GM23338 (cell line): ENCODE results near the gene HOXD4. TPM values are rescaled to one million over a fixed set of nuclear protein-coding genes. Genes with fewer than 3 reads are reported as not detected.

Experiments
- ATAC-seq: fragments of 200-7000 bp; cut with Tn5 transposase; 3 replicates; pipeline ENCODE4 v1.9.1; 2020
- DNase-seq: peaks from one replicate; pipeline ENCODE4 v3.0.0-alpha.2; 2015; ENCODE audit warnings: low spot score
- H2AFZ ChIP-seq: fragments of 200-600 bp; sonication (generic); 2 replicates; pipeline ENCODE4 v1.8.0; 2016; ENCODE audit warnings: antibody characterized with exemption, mild to moderate bottlenecking, moderate library complexity
- H3F3A ChIP-seq: fragments of 200-600 bp; sonication (generic); replicated peaks from 2 replicates; pipeline ENCODE4 v1.8.0; 2017; ENCODE audit warnings: antibody characterized with exemption, mixed run types, low read depth
- H3K27ac ChIP-seq: fragments of 200-600 bp; sonication (generic); 2 replicates; pipeline ENCODE4 v1.6.1; 2016; ENCODE audit warnings: low read depth
- H3K27me3 ChIP-seq: fragments of 200-600 bp; sonication (generic); 2 replicates; pipeline ENCODE4 v1.8.0; 2016; ENCODE audit warnings: mild to moderate bottlenecking, mixed run types, moderate library complexity; ENCODE audit not compliant: insufficient read depth
- H3K36me3 ChIP-seq: fragments of 200-600 bp; sonication (generic); 2 replicates; pipeline ENCODE4 v1.8.0; 2016; ENCODE audit warnings: mild to moderate bottlenecking; ENCODE audit not compliant: insufficient read depth
- H3K4me1 ChIP-seq: fragments of 200-600 bp; sonication (generic); 2 replicates; pipeline ENCODE4 v1.8.0; 2016; ENCODE audit warnings: mild to moderate bottlenecking, moderate library complexity; ENCODE audit not compliant: insufficient read depth
- H3K4me2 ChIP-seq: fragments of 200-600 bp; sonication (generic); 2 replicates; pipeline ENCODE4 v1.7.1; 2017; ENCODE audit warnings: mixed run types
- H3K4me3 ChIP-seq: fragments of 200-600 bp; sonication (generic); 2 replicates; pipeline ENCODE4 v1.6.1; 2016; ENCODE audit warnings: mixed run types
- H3K79me2 ChIP-seq: fragments of 200-600 bp; sonication (generic); replicated peaks from 2 replicates; pipeline ENCODE4 v1.8.0; 2017; ENCODE audit warnings: mild to moderate bottlenecking; ENCODE audit not compliant: insufficient read depth
- H3K9me2 ChIP-seq: fragments of 200-600 bp; sonication (generic); 2 replicates; pipeline ENCODE4 v1.8.0; 2017; ENCODE audit not compliant: insufficient read depth
- H4K20me1 ChIP-seq: fragments of 200-600 bp; sonication (generic); replicated peaks from 2 replicates; pipeline ENCODE4 v1.8.0; 2017; ENCODE audit warnings: mild to moderate bottlenecking; ENCODE audit not compliant: insufficient read depth
- H3K27ac Mint-ChIP-seq: 2 replicates; pipeline ENCODE4 v1.8.0; 2020; ENCODE audit warnings: inconsistent platforms, mild to moderate bottlenecking, moderate library complexity, mixed read lengths
- H3K27me3 Mint-ChIP-seq: 3 replicates; pipeline ENCODE4 v1.8.0; 2022; ENCODE audit warnings: low read depth, mild to moderate bottlenecking, moderate library complexity, mixed read lengths, inconsistent platforms; ENCODE audit not compliant: insufficient read depth, poor library complexity
- H3K36me3 Mint-ChIP-seq: 3 replicates; pipeline ENCODE4 v1.8.0; 2021; ENCODE audit warnings: low read depth, mild to moderate bottlenecking, inconsistent platforms, moderate library complexity, mixed read lengths
- H3K4me1 Mint-ChIP-seq: 3 replicates; pipeline ENCODE4 v1.8.0; 2020; ENCODE audit warnings: mild to moderate bottlenecking, inconsistent platforms, mixed read lengths
- H3K4me3 Mint-ChIP-seq: 3 replicates; pipeline ENCODE4 v1.8.0; 2021; ENCODE audit warnings: moderate library complexity, mild to moderate bottlenecking, inconsistent platforms, mixed read lengths
- H3K9me3 Mint-ChIP-seq: 3 replicates; pipeline ENCODE4 v1.8.0; 2020; ENCODE audit warnings: moderate library complexity, mild to moderate bottlenecking, inconsistent platforms, mixed read lengths
- CREB1 ChIP-seq: fragments of 250-450 bp; sonication (Bioruptor Pico); IDR thresholded peaks from 2 replicates; pipeline ENCODE4 v1.5.0; 2020; ENCODE audit warnings: low read depth, mild to moderate bottlenecking, moderate library complexity
- EZH2 ChIP-seq: fragments of 200-600 bp; sonication (generic); IDR thresholded peaks from one replicate; pipeline ENCODE4 v1.8.0; 2017; ENCODE audit warnings: antibody characterized with exemption, mild to moderate bottlenecking, low read depth; ENCODE audit not compliant: unreplicated experiment
- EZH2phosphoT487 ChIP-seq: fragments of 200-600 bp; sonication (generic); IDR thresholded peaks from one replicate; pipeline ENCODE4 v1.8.1; 2018; ENCODE audit warnings: antibody characterized with exemption; ENCODE audit not compliant: unreplicated experiment
- JUNB ChIP-seq: IDR thresholded peaks from one replicate; pipeline ENCODE4 v1.6.1; 2016; ENCODE audit warnings: antibody characterized with exemption; ENCODE audit not compliant: unreplicated experiment
- STAT1 ChIP-seq: IDR thresholded peaks from one replicate; pipeline ENCODE4 v1.6.1; 2016; ENCODE audit warnings: antibody characterized with exemption; ENCODE audit not compliant: unreplicated experiment
- ZNF114 ChIP-seq: fragments of 250-450 bp; sonication (Bioruptor Pico); IDR thresholded peaks from 2 replicates; pipeline ENCODE4 v1.5.0; 2020; ENCODE audit warnings: mild to moderate bottlenecking, moderate library complexity
- ZNF331 ChIP-seq: fragments of 250-450 bp; sonication (Bioruptor Pico); IDR thresholded peaks from 2 replicates; pipeline ENCODE4 v1.5.0; 2020; ENCODE audit warnings: low read depth, mild to moderate bottlenecking, moderate library complexity
- polyA plus RNA-seq: library from polyadenylated mRNA; unstranded; fragments of >200 nt; fragmentation: Nextera tagmentation; extraction: Ambion mirVana; gene quantifications from 2 replicates; pipeline ENCODE4 v1.2.1, GENCODE V29; 2016
- total RNA-seq: library from RNA; depleted of rRNA; stranded (reverse); fragments of >200 nt; shearing (Covaris generic); gene quantifications from 2 replicates; pipeline ENCODE4 v1.2.3, GENCODE V29; 2014
- TF ChIP-seq, protein P1 (sequence below): IDR thresholded peaks from 2 replicates; pipeline ENCODE4 v1.6.1; 2016; ENCODE audit warnings: antibody characterized with exemption
- TF ChIP-seq, protein P2 (sequence below): IDR thresholded peaks from one replicate; pipeline ENCODE4 v1.6.1; 2018; ENCODE audit warnings: antibody characterized with exemption; ENCODE audit not compliant: unreplicated experiment
- TF ChIP-seq, protein P3 (sequence below), 2 experiments: fragments of 200-600 bp in 1 of 2; sonication (generic) in 1 of 2; conservative IDR thresholded peaks; 2 replicates each; pipeline versions ENCODE4 v1.5.1 to v1.6.1; 2016 to 2017; ENCODE audit warnings: antibody characterized with exemption in 2 of 2, low read depth in 2 of 2, mild to moderate bottlenecking in 2 of 2, moderate library complexity in 1 of 2

HOXD4 gene
- total and polyA plus RNA-seq, 2 experiments from 2014 or later: not detected

DNA sequence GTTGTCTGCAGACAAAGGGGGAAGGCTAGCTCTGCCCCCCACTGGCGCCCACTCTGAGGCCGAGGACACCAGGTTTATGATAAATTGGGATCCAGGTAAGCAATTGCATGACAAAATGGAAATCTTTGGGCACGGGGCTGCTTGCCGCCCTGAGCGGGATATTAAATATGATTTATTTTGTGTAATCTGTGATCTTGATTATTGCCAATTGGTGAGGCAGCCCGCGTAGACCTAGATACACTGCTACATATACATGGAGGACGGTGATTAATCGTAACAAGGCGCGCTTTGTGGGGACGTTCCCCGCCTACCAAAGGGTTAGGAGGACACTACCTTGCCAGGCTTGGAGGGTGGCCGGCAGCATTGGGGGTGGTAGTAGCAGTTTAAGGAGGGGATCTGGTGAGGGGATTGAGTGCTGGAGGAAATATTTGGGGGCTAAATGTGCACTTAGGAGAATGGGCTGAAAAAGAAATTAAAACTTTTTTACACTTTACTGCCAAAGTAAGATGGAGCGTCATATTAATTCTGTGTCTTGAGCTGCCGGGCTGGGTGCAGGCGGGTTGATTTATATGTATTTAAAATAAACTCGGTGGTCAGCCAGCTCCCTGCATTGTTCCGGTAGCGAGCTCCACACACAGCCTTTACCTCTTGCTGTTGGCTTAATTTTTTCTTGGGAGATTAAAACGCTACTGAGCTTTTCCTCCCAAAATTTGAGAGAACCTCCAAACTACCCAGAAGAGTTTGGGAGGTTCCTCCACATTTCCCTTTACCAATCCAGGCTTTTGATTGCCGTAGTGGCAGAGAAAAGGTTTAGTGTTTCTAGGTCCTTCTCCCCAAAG, 9.9 kb downstream of the HOXD4 start (continued):
- TF ChIP-seq, protein P1, sequence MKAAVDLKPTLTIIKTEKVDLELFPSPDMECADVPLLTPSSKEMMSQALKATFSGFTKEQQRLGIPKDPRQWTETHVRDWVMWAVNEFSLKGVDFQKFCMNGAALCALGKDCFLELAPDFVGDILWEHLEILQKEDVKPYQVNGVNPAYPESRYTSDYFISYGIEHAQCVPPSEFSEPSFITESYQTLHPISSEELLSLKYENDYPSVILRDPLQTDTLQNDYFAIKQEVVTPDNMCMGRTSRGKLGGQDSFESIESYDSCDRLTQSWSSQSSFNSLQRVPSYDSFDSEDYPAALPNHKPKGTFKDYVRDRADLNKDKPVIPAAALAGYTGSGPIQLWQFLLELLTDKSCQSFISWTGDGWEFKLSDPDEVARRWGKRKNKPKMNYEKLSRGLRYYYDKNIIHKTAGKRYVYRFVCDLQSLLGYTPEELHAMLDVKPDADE: no peak
- TF ChIP-seq, protein P2, sequence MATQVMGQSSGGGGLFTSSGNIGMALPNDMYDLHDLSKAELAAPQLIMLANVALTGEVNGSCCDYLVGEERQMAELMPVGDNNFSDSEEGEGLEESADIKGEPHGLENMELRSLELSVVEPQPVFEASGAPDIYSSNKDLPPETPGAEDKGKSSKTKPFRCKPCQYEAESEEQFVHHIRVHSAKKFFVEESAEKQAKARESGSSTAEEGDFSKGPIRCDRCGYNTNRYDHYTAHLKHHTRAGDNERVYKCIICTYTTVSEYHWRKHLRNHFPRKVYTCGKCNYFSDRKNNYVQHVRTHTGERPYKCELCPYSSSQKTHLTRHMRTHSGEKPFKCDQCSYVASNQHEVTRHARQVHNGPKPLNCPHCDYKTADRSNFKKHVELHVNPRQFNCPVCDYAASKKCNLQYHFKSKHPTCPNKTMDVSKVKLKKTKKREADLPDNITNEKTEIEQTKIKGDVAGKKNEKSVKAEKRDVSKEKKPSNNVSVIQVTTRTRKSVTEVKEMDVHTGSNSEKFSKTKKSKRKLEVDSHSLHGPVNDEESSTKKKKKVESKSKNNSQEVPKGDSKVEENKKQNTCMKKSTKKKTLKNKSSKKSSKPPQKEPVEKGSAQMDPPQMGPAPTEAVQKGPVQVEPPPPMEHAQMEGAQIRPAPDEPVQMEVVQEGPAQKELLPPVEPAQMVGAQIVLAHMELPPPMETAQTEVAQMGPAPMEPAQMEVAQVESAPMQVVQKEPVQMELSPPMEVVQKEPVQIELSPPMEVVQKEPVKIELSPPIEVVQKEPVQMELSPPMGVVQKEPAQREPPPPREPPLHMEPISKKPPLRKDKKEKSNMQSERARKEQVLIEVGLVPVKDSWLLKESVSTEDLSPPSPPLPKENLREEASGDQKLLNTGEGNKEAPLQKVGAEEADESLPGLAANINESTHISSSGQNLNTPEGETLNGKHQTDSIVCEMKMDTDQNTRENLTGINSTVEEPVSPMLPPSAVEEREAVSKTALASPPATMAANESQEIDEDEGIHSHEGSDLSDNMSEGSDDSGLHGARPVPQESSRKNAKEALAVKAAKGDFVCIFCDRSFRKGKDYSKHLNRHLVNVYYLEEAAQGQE: no peak
- TF ChIP-seq STAT1 (no peak), ZNF114 (CRISPR knock-in tag) (no peak)

DNA sequence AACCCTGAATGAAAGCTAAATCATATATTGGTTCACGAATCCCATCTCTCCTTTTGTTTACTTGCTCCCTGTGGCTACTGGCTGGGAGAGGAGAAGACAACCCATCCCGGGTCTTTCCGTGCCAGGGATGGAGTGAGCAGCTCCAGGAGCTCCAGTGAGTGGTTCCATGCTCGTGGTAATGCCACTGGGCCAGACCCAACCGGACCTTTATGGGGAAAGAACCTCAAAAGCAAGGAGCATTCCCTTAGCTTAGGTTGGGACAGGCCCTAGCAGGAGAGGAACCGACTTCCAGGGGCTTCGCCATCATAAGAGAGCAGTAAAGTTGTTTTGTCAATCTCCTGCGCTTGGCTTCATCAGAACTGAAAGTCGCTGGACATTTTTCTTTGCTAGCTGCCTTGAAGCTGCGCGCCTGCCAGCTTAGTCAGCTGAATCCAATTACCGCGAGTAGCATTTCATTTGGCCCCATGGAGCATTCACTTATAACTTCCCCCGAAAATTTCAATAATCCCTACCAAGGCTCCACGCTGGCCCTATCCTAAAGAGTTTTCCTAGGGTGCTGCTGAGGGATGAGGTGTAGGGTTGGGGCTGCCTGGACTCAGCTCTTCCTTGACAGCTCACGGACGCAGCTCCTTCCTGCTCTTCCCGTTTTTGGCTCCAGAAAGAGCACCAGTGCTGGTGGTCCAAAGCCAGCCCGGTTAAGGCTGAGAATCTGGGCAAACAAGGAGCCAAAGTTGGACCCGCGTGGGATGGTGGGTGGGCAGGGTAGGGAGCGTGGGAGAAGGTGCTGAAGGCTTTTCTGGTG, 10.7 kb downstream of the HOXD4 start:
- Histone ChIP-seq H3K27ac (no peak overlapping the region), H3K9me2 (no peaks in the 10 kb centered on the region), H2AFZ (no peak overlapping the region), H4K20me1 (peaks cover 50% of the 10 kb centered on the region), H3K36me3 (no peaks in the 10 kb centered on the region), H3K4me2 (no peak overlapping the region), H3K4me1 (peaks cover 55% of the 10 kb centered on the region), H3F3A (peaks cover 24% of the 10 kb centered on the region), H3K79me2 (no peaks in the 10 kb centered on the region), H3K27me3 (peaks cover 100% of the 10 kb centered on the region), H3K4me3 (no peak overlapping the region)
- Mint-ChIP-seq H3K4me3 (no peak overlapping the region), H3K27me3 (peaks cover 100% of the 10 kb centered on the region), H3K36me3 (no peaks in the 10 kb centered on the region), H3K27ac (no peak overlapping the region), H3K4me1 (peaks cover 47% of the 10 kb centered on the region), H3K9me3 (peaks cover 7% of the 10 kb centered on the region; the same call in 1 of the 3 replicates)
- ATAC-seq: no peak
- DNase-seq: peak; percentile 13
- TF ChIP-seq ZNF114 (CRISPR knock-in tag) (no peak), CREB1 (CRISPR knock-in tag) (no peak), EZH2 (peak; percentile 89), STAT1 (no peak), ZNF331 (CRISPR knock-in tag) (no peak), JUNB (no peak), EZH2phosphoT487 (peak; percentile 83)
- TF ChIP-seq, protein P3, sequence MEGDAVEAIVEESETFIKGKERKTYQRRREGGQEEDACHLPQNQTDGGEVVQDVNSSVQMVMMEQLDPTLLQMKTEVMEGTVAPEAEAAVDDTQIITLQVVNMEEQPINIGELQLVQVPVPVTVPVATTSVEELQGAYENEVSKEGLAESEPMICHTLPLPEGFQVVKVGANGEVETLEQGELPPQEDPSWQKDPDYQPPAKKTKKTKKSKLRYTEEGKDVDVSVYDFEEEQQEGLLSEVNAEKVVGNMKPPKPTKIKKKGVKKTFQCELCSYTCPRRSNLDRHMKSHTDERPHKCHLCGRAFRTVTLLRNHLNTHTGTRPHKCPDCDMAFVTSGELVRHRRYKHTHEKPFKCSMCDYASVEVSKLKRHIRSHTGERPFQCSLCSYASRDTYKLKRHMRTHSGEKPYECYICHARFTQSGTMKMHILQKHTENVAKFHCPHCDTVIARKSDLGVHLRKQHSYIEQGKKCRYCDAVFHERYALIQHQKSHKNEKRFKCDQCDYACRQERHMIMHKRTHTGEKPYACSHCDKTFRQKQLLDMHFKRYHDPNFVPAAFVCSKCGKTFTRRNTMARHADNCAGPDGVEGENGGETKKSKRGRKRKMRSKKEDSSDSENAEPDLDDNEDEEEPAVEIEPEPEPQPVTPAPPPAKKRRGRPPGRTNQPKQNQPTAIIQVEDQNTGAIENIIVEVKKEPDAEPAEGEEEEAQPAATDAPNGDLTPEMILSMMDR (conservative IDR thresholded peaks at IDR 0.05; ENCODE audit: low read depth in 2 of 2): no peak
